Smooth muscle cell (in vitro differentiated cells): ENCODE results near the gene ZNF555. TPM values are rescaled to one million over a fixed set of nuclear protein-coding genes. Genes with fewer than 3 reads are reported as not detected.

ENCODE experiments used
- DNase-seq: peaks from one replicate; lab custom pipeline; 2025; ENCODE audit not compliant: unreplicated experiment; lab: John Stamatoyannopoulos, UW
- H2AFZ ChIP-seq: fragments of 200-600 bp; sonication (generic); 2 replicates; pipeline ENCODE4 v1.6.0; 2016; ENCODE audit warnings: antibody characterized with exemption, low read depth, mild to moderate bottlenecking
- H3F3A ChIP-seq: fragments of 200-600 bp; sonication (generic); 2 replicates; pipeline ENCODE4 v1.6.0; 2017; ENCODE audit warnings: antibody characterized with exemption, low read depth
- H3K27ac ChIP-seq: fragments of 200-600 bp; sonication (generic); 2 replicates; pipeline ENCODE4 v1.5.1; 2016; ENCODE audit warnings: low read depth, mild to moderate bottlenecking
- H3K27me3 ChIP-seq: fragments of 200-600 bp; sonication (generic); 2 replicates; pipeline ENCODE4 v1.6.1; 2016; ENCODE audit warnings: low read depth, mild to moderate bottlenecking
- H3K36me3 ChIP-seq: fragments of 200-600 bp; sonication (generic); 2 replicates; pipeline ENCODE4 v1.5.1; 2016; ENCODE audit warnings: low read depth
- H3K4me1 ChIP-seq: fragments of 200-600 bp; sonication (generic); 2 replicates; pipeline ENCODE4 v1.5.1; 2016; ENCODE audit warnings: low read depth
- H3K4me2 ChIP-seq: fragments of 200-600 bp; sonication (generic); 2 replicates; pipeline ENCODE4 v1.6.0; 2016; ENCODE audit warnings: mild to moderate bottlenecking
- H3K4me3 ChIP-seq: fragments of 200-600 bp; sonication (generic); 2 replicates; pipeline ENCODE4 v1.5.1; 2016; ENCODE audit warnings: mild to moderate bottlenecking
- H3K79me2 ChIP-seq: fragments of 200-600 bp; sonication (generic); 2 replicates; pipeline ENCODE4 v1.6.0; 2016; ENCODE audit warnings: low read depth, mild to moderate bottlenecking
- H3K9ac ChIP-seq: fragments of 200-600 bp; sonication (generic); 2 replicates; pipeline ENCODE4 v1.6.0; 2016; ENCODE audit warnings: low read depth
- H3K9me3 ChIP-seq: fragments of 200-600 bp; sonication (generic); replicated peaks from 2 replicates; pipeline ENCODE4 v1.5.1; 2016; ENCODE audit warnings: low read depth
- H4K20me1 ChIP-seq: fragments of 200-600 bp; sonication (generic); 2 replicates; pipeline ENCODE4 v1.6.0; 2016; ENCODE audit warnings: low read depth
- WGBS: methylation state at CpG from one replicate; pipeline ENCODE4 v1.1.7; 2016; ENCODE audit warnings: low lambda C conversion rate; 5-methylcytosine and 5-hydroxymethylcytosine counted together
- polyA plus RNA-seq: library from polyadenylated mRNA; unstranded; fragments of >200 nt; fragmentation: Nextera tagmentation; extraction: Ambion mirVana; gene quantifications from 2 replicates; pipeline ENCODE4 v1.2.1, GENCODE V29; 2016
- total RNA-seq: library from RNA; depleted of rRNA; stranded (reverse); fragments of >200 nt; gene quantifications from 2 replicates; pipeline ENCODE4 v1.2.3, GENCODE V29; 2014
- TF ChIP-seq, protein P1 (sequence below): fragments of 200-600 bp; sonication (generic); IDR thresholded peaks from 2 replicates; pipeline ENCODE4 v1.5.1; 2017; ENCODE audit warnings: borderline replicate concordance, mild to moderate bottlenecking, antibody characterized with exemption; ENCODE audit not compliant: insufficient read depth, poor library complexity, severe bottlenecking

ZNF555 gene
- total and polyA plus RNA-seq, 2 experiments from 2014 or later = 3.2 to 4.9 TPM

DNA sequence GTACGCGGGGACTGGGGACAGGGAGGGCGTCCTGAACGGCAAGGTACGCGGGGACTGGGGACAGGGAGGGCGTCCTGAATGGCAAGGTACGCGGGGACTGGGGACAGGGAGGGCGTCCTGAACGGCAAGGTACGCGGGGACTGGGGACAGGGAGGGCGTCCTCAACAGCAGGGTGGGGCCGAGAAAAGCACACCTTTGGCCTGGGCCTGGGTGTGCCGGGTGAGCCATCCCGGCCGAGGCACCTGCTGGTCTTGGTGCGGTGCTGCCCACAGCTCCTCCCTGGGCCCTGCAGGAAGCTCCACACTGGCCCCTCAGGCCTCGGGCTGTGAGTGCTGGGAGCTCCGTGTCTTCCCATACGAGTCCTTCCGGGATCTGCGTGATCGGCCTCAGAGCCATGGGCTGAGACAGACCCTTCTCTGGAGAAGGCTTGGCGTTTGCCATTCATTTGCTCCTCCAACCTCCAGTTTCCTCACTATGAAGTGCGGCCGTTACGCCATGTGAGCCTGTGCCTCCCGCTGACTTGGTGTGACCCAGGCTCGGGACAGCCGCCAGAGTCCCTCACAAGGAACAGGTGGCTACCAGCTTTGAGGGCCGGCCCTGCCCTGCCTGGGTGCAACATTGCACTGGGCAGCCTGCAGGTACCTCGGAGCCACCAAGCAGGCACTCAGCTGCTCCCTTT is 29.4 kb upstream of the ZNF555 start:
- no peaks in the 10 kb centered on the region for H3K4me1 ChIP-seq
- H3K9me3 ChIP-seq = no peaks in the 10 kb centered on the region
- H3F3A ChIP-seq = no peaks in the 10 kb centered on the region
- H3K9ac ChIP-seq = no peak overlapping the region
- no peak for DNase-seq
- no peak overlapping the region for H2AFZ ChIP-seq
- H3K27me3 ChIP-seq = no peaks in the 10 kb centered on the region
- no peak overlapping the region for H3K27ac ChIP-seq
- no peaks in the 10 kb centered on the region for H4K20me1 ChIP-seq
- 96% methylated on average over 30 of the region's 34 CpGs for WGBS
- H3K36me3 ChIP-seq = no peaks in the 10 kb centered on the region
- no peak overlapping the region for H3K4me3 ChIP-seq
- TF ChIP-seq, protein P1, sequence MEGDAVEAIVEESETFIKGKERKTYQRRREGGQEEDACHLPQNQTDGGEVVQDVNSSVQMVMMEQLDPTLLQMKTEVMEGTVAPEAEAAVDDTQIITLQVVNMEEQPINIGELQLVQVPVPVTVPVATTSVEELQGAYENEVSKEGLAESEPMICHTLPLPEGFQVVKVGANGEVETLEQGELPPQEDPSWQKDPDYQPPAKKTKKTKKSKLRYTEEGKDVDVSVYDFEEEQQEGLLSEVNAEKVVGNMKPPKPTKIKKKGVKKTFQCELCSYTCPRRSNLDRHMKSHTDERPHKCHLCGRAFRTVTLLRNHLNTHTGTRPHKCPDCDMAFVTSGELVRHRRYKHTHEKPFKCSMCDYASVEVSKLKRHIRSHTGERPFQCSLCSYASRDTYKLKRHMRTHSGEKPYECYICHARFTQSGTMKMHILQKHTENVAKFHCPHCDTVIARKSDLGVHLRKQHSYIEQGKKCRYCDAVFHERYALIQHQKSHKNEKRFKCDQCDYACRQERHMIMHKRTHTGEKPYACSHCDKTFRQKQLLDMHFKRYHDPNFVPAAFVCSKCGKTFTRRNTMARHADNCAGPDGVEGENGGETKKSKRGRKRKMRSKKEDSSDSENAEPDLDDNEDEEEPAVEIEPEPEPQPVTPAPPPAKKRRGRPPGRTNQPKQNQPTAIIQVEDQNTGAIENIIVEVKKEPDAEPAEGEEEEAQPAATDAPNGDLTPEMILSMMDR = no peak
- no peak overlapping the region for H3K4me2 ChIP-seq
- no peaks in the 10 kb centered on the region for H3K79me2 ChIP-seq

DNA sequence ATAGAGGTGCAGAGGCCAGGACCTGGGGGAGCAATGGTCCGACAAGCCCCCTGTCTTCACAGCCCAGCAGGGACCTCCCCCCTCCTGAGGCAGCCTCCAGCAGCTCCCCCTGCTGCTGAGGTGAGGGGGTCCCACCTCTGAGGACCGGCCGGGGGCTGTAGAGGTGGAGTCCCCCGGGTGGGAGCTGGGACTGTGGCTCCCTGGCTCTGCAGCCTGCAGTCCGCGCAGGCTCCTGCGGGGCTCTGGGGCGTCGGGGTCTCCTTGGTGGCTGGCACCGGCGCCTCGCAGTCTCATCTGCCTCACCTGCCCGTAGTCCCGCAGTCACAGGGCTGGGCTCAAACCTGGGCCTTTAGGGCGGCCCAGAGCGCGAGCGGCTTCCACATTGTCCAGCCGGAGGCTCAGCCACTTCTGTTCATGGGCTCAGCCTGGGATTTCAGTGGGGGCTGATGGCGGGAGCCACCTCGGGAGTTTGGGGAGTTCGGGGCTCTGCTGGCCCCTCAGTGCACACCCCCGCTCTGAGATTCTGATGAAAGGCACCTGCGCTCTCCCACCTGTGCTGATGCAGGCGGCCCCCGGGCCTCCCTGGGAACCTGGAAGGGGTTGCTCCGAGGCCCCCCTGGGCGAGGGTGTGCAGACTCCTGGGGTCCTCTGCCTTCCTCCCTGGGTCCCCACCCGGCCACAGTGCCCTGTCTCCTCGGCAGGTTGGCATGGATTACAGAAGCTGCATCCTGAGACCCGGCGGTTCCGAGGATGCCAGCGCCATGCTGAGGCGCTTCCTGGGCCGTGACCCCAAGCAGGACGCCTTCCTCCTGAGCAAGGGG is 28.7 kb upstream of the ZNF555 start:
- Histone ChIP-seq H3K9me3 (no peaks in the 10 kb centered on the region), H3K79me2 (no peaks in the 10 kb centered on the region), H3F3A (no peaks in the 10 kb centered on the region), H3K4me1 (no peaks in the 10 kb centered on the region), H3K27ac (peak overlapping the region; percentile 80), H3K4me3 (no peak overlapping the region), H3K36me3 (no peaks in the 10 kb centered on the region), H4K20me1 (no peaks in the 10 kb centered on the region), H3K9ac (peak overlapping the region; percentile 51), H2AFZ (no peak overlapping the region), H3K4me2 (no peak overlapping the region), H3K27me3 (no peaks in the 10 kb centered on the region)
- 96% methylated on average over 36 of the region's 37 CpGs for WGBS
- TF ChIP-seq, protein P1 = no peak
- no peak for DNase-seq

DNA sequence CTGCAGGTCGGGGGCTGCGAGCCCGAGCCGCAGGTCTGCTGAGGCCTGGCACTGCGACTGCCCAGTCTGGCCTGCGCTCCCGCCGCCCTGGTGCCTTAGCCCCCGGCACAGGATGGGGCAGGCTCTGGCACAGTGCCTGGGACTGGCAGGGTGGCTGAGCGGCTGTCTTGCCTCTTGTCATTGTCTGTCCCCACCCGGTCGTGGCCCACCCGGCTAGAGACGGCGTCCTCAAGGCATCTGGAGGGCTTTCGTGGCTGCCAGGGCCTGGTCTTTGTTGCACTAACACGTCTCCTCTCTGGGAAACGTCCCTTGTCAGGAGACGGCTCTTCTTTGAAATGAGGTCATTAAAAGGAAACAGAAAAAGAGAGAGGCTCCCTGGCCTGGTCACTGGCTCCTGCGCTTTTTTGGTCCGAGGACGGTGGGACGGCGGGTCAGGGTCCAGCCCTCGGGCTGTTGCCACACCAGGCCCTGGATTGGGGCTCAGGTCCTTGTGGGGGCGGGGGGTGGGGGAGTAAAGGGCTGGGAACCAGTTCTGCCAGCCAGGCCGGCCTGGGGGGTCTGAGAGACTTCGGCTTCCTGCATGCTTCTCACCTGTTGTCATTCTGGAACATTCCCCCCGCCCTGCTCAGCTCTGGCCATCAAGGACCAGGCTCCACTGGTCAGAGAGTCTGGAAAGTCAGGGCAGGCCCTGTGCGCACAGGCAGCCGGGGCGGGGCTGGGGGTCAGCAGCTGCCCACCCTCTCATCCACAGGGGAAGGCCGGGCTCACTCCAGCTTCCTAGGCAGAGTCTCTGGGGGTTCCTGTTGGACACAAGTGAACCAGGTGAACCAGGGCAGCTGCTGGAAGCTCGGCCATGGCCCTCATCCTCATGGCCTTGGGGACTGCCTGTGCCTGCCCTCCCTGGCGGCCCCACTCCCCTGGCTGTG is 27.8 kb upstream of the ZNF555 start:
- no peaks in the 10 kb centered on the region for H3K79me2 ChIP-seq
- no peaks in the 10 kb centered on the region for H3K4me1 ChIP-seq
- H3K36me3 ChIP-seq = no peaks in the 10 kb centered on the region
- H2AFZ ChIP-seq = no peak overlapping the region
- no peaks in the 10 kb centered on the region for H3K9me3 ChIP-seq
- TF ChIP-seq, protein P1 = no peak
- no peak overlapping the region for H3K4me3 ChIP-seq
- peak overlapping the region; percentile 51 for H3K9ac ChIP-seq
- no peaks in the 10 kb centered on the region for H4K20me1 ChIP-seq
- no peak overlapping the region for H3K4me2 ChIP-seq
- DNase-seq = no peak
- no peaks in the 10 kb centered on the region for H3F3A ChIP-seq
- no peaks in the 10 kb centered on the region for H3K27me3 ChIP-seq
- 66% methylated on average over 35 of the region's 35 CpGs for WGBS
- H3K27ac ChIP-seq = peak overlapping the region; percentile 80
